Brain pericyte (primary cell): Measurements from ENCODE around the gene ADA.
"Not testable (repeated sequence)": the region's sequence is repeated elsewhere in the genome, so short reads cannot be mapped to it uniquely, and the experiment has no call there.

Experiments used
- DNase-seq: peaks from one replicate; pipeline ENCODE4 v3.0.0-alpha.2; 2012; ENCODE audit warnings: low read depth, low spot score

Gene ADA

DNA sequence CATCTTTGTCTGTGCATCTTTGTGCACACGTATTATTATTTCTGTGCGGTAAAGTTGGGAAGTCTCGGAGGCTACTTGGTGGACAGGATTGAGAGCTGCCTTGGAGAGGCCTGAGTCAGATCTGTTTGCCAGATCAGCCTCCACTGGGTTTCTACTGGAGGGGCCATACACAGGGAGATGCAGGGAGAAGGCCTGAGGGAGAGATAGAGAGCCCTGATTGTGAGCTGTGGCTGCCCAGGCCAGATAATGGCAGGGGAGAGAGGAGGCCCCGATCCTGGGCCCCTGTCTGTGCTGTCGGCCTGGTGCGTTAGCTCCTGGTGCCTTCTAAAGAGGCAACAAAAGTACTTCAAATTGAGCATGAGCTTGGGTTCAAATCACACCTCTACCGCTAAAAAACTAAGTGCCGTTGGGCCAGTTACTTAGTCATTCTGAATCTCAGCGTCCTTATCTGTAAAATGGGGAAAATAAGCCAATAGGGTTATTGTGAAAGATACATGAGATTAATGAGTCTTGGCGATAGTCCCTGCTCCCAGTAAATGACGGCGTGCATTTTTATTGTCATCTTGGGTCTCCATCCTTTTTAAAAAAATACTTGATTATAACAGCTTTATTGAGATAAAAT lies 27.6 kb upstream of the ADA start:
- DNase-seq: no peak

DNA sequence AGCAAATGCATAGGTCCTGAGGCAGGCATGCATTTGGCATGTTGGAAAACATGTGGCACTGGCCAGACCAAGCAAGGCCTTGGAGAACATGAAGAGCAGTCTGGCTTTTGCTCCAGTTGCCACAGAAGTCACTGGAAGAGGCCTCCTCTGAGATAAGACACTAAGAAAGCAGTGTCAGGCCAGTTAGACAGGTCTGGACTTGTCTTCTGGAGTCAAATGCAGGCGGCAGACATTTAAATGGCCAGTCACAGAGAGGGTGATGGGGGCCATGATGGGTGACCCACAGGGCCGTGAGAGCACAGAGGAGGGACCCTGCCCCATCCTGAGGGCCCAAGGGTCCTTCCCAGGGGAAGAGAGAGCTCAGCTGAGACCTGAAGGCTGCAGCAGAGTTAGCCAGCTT lies 26.7 kb upstream of the ADA start:
- DNase-seq: no peak

DNA sequence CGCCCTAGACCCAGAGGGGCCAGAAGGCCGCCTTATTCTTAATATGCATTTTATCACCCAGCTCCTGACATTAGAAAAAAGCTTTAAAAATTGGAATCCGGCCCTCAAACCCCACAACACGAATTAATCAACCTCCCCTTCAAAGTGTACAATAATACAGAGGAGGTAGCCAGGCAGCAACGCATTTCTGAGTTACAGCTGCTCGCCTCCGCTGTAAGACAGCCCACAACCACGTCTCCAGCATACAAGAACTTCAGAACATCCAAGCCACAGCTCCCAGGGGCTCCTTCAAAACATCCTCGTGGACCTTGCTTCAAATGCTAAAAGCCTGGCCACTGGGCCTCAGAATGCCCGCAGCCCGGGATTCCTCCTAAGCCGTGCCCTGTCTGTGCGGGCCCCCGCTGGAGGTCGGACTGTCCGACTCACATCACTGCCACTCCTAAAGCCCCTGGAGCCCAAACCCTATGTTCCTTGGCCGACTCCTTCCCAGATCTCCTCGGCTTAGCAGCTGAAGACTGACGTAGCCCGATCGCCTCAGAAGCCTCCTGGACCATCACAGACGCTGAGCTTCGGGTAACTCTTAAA lies 20.9 kb upstream of the ADA start:
- not testable (repeated sequence) for DNase-seq

DNA sequence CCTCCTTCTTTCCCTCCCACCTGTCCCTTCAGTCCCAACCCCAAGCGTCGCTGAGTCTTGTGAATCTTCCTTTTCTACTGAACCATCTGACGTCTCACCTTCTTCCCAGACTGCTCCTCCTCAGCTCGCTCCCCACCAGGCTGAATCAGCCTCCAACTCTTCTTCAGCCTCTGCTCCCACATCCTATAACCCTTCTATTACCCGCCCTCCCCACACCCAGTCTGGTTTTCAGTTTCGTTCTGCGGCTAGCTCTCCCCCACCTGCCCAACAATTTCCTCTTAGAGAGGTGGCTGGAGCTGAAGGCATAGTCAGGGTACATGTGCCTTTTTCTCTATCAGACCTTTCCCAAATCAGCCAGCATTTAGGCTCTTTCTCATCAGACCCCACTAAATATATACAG lies 20.0 kb upstream of the ADA start:
- DNase-seq: not testable (repeated sequence)

DNA sequence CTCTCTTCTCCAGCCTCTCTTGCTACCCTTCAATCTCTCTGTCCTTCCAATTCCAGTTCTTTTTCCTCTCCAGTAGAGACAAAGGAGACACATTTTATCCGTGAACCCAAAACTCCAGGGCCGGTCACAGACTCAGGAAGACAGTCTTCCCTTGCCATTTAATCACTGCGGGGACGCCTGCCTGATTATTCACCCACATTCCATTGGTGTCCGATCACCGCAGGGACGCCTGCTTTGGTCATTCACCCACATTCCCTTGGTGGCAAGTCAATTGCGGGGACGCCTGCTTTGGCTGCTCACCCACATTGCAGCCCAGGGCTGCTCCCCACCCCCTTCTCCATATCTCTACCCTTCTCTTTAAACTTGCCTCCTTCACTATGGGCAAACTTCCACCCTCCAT lies 19.4 kb upstream of the ADA start:
- DNase-seq: not testable (repeated sequence)

DNA sequence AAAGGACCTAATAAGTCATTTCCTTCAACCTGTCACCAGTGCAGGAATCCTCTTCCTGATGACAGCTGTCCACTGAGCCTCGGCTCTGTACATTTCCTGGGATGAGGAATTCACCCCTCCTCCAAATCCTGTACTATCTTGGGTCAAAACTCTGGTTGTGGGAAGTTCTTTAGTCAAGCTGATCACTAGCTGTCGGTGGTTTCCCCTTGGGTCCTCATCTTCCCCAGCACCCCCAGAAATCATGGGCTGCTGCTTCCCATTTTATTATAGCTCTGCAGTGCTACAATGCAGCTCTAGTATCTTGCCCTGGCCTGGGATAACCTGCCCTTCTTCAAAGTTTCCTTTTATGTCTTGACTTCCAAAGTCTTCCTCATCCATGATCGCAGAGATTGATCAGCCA lies 14.6 kb upstream of the ADA start:
- no peak for DNase-seq

DNA sequence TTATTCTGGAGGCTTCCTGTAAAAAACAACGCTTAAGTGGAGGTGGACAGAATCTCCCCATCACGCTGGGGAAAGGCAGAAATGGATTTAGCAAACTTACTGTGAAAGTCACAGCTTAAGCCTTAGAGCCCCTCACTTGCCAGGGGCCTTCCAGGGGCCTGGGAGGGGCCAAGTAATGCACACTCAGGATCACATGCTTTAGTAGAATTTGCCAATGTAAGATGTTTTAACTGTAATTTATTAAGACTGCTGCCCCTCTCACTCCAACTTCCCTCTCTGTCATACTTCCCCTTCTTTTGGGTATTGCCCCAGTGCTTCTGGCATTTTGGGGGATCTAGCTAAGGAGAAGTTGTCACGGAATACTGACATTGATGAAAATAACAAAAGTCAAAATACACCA lies 12.6 kb upstream of the ADA start:
- DNase-seq: no peak

DNA sequence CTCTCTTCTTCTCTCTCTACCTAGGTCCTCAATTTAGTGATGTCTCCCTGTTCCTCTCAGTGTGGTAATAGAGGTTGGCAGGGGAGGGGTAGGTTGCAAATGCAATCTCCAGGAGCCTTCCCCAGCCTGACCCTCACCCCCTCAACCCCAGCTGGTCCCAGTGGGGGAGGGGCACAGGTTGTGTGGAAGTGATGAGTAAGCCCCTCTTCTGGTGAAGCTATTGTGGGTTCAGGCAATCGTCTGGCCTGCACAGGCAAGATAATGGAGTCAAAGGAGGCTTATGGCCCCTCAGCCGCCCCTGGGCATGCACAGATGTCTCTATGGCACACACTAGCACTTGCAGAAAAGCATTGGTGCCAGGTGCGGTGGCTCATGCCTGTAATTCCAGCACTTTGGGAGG lies 10.8 kb upstream of the ADA start:
- no peak for DNase-seq

DNA sequence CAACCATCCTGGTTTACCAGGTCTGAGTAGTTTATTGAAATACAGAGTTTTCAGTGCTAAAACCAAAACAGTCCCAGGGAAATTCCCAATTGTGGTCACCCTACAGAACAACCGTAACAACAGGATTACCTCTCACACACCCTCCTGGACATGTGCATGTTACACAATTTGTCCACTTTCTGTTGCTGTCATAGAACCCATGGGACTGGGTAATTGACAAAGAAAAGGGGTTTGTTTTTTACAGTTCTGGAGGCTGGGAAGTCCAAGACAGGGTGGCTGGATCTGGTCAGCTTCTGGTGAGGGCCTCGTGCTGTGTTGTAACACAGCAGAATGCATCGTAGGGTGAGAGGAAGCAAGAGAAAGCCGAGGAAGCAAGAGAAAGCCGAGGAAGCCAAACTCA lies 9.1 kb upstream of the ADA start:
- DNase-seq: no peak

DNA sequence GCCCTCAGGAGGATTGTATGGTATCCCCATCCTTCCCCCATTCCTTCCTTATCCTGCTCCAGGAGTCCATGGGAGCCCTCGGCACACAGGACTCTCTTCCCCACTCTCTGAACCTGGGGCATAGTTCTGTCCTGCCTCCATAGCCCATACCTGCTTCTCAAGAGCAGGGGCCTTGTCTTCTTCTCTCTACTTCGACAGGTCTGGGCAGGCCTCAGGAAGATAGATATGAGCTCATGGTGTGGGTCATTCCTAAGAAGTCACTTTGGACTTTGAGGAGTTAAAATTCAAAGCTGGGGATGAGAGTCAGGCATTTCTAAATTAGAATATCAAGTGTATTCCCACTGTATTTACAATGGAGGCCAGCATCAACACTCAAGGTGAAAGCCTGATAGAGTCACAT lies 8.4 kb upstream of the ADA start:
- DNase-seq: no peak

DNA sequence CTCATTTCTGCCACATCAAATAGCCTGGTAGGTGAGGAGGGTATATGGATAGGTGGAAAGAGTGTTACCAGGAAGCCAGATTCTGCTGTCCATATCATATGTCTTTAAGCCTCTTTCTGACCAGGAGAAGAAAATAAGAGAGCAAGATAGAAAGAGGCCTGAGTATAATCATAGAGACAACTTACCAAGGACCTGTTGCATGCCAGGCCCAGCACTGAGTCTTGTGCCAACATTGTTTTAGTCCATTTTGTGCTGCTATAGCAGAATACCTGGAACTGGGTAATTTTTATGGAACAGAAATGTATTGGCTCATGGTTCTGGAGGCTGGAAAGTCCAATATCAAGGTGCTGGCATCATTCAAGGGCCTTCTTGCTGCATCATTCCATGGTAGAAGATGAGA lies 7.3 kb upstream of the ADA start:
- DNase-seq: no peak

DNA sequence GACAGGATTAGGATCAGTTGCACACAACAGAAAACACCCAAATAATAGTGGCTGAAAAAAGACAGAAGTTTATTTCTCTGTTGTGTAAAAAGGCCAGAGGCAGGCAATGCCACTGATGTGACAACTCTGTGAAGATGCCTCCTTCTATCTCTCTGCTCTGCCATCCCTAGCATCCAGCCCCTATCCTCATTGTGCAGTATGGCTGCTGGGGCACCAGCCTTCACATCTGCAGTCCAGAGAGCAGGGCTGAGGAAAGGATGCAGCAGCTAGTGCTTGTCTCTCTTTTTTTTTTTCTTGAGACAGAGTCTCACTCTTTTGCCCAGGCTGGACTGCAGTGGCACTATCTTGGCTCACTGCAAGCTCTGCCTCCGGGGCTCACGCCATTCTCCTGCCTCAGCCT lies 6.4 kb upstream of the ADA start:
- DNase-seq: no peak

DNA sequence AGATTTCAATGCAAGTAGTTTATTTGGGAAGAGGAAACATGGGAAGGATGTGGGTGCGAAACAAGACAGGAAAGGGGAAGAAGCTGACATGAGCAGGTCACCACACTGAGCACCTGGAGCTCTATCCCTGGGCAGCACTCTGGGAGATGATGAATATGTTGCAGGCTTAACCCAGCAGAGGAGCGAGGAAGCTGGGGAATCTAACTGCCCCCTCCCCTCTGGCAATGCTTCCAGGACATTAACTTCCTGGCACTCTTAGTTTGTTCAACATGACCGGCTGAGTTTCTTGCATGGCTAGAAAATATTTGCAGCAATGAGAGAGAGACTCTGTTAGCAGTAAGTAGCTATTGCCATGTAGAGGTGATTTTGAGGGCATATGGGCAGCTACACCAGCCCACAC lies 4.9 kb upstream of the ADA start:
- no peak for DNase-seq

DNA sequence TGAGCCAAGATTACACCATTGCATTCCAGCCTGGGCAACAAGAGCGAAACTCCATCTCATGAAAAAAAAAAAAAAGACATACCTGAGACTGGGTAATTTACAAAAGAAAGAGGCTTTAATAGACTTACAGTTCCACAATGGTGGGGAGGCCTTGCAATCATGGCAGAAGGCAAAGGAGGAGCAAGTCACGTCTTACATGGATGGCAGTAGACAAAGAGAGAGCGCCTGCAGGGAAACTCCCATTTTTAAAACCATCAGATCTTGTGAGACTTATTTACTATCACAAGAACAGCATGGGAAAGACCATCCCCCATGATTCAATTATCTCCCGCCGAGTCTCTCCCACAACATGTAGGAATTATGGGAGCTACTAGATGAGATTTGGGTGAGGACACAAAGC lies 2.7 kb upstream of the ADA start:
- not testable (repeated sequence) for DNase-seq

DNA sequence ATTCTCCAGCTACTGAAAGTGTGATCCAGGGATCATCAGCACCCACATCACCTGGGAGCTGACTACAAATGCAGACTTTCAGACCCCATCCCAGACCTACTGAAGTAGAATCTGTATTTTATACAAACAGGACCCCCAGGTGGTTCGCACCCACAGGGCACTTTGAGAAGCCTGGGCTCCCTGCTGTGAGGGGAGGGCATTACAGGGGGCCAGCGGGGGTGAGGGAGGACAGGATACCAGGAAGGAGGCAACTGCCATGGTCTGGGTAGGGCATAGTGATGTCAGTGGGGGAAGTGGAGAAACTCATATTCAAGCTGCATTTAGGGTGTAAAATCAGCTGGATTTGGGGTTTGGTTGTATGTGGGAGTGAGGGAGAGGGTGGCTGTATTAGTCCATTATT lies 2.0 kb upstream of the ADA start:
- DNase-seq: no peak

DNA sequence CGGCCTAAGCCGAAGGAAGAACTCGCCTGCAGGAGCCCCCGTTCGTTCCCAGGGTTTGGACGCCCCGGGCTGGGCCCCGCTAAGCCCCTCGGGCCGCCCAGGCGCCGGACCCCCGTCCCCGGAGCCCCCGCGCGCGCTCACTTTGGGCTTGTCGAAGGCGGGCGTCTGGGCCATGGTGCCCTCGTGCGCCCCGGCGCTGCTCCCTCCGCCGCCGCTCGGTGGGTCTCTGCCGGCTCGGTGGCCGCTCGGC lies 140 bp downstream of the ADA start:
- no peak for DNase-seq

DNA sequence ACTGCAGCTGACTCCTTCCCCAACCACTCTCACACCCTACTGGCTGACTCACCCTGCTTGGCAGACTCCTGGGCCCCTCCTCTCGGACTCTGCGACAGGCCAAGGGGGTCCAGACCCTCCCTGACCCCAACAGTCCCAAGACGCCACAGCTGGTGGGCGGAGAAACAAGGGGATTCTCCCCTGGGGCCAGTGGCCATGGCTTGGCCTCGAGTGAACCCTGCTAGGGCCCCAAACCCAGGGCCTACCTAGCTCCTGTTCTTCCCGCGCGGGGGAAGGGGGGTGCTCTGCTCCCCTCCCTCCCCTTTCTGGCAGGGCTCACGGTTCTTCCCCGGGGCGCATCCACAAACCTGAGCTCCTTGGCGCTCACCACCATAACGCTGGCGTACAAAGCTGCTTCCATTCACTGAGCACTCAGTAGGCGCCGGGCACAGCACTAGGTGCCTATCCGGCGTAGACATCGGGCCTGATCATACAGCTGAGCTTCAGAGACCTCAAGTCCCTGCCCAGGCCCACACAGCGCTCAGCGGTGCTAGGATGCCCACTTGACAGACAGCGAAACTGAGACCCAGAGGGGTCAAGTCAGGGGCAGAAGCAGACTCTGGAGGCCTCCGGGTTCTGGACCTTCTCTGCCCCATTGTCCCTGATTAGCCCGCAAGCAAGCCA lies 597 bp downstream of the ADA start:
- DNase-seq: no peak

DNA sequence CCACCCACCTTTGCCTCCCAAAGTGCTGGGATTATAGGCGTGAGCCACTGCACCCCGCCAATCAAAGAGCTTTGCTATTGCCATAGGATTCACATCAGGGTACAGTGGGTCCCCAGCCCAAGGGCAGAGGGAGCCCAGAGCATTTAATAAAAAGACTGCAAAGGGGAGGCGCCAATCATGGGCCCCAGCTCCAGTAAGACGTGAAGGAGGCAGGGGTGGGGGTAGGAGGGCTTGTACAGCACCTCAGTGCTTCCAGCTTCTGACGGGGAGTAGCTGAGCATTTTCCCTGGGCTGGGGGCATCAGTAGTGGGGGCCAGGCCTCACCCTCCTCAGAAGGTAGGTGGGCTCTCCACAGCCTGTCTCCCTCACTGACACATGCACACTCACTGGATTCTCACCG lies 1.5 kb downstream of the ADA start:
- DNase-seq: no peak

DNA sequence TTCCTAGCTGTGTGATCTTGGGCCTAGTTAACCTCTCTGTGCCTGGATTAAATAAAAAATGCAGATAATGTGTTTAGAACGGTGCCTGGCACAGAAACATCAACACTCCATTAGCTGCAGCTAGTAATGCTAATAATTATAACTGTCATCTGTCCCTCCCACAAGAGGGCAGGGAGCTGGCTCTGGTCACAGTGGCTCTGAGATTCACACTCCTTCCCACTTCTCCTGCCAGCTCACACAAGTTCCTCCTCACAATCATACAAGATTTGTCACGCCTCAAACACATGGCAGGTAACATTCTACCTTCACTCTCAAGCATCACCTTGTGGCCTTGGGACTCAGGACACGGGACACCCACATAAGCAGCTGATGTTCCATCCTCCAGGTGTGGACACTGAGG lies 2.4 kb downstream of the ADA start:
- no peak for DNase-seq

DNA sequence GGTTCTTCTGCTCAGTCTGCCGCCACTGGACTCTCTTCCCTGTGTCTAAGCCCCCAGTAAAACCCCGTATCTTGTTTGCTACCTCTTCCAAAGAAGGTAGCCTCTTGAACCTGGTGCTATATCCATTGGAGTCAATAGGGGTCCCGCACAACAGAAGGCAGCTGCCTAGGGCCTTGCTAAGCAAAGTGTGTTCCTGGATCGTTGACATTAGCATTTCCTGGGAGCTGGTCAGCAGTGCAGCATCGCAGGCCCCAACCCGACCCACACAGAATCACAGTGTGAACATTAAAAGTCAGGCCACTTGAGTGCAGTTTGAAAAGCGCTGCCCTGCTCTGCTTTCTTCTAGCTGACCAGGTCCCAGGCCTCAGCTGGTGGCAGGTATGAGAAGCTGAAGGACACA lies 2.9 kb downstream of the ADA start:
- DNase-seq: no peak

DNA sequence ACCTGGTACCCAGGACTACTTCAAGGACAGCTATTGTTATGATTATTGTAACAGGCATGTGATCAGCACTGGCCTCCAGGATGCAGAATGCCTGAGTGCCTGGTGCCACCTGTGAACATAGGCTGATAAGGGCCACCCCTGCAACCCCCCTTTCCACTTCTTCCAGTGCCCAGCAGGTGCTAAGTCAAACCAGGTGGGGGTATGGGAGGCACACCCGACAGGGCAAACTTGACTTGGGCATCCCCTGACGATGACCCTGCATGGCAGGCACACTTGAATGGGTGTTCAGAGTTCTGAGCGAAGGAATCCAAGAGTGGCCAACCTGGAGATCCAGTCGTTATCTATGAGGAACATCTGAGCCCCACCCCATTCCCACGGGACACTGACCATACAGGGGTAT lies 3.4 kb downstream of the ADA start:
- DNase-seq: no peak

DNA sequence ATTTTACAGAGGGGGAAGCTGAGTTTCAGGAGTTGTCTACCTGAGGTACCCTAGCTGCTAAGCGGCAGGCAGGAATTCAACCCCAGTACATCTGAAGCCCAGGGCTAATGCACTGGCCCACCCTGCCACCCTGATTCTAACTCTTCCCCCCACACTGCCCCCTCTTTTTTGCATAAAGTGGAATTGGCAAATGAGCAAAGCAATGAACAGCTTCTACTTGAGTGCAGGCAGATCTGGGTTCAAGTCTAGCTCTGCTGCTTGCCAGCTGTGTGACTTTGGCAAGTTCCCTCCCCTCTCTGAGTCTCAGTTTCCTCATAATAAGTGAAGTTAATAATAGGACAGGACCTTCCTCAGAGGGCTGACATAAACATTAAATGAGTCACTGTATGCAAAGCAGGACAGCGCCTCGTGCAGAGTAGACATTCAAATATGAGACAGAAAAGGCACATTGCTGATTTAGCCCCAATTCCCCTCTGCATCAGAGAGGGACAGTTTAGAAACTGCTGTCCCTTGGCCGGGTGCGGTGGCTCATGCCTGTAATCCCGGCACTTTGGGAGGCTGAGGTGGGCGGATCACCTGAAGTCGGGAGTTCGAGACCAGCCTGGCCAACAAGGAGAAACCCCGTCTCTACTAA lies 4.7 kb downstream of the ADA start:
- DNase-seq: no peak

DNA sequence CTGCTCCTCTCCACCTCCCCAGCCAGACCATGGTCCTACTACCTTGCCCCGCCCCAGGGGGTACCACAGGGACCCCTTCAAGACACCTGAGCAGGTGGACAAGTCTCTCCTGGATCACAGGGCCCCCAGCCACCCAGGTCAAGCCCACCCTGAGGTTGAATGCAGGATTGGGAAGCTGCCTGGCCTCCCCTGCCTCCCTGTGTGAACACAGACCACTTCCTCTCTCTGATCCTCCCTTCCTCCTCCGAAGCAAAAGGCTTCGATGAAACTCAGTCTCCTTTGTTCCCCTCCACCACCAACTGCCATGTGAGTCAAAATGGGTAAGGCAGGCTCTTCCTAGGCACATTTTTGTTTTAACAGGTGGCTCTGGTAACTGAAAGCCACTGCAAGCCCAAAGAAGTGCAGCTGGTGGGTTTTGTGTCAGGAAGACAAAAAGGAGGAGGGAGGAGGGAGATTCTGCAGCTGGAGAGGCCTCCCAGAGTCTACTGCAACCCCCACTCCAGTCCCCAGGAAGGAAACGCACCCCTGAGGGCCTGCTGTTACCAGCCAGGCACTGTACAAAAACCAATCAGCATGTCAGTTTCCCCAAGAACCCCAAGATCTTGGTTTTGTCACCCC lies 5.4 kb downstream of the ADA start:
- DNase-seq: peak; percentile 54
